ENCODE measurements around the gene ZNF213. TPM values are rescaled to one million over a fixed set of nuclear protein-coding genes. Genes with fewer than 3 reads are reported as not detected.
A peak's percentile ranks its signal among the peaks of the same experiment; 100 is the strongest.
"Not testable (repeated sequence)": the region's sequence is repeated elsewhere in the genome, so short reads cannot be mapped to it uniquely, and the experiment has no call there.

Gene ZNF213
- total RNA-seq, 1 donor from 2014 or later: 10.6 TPM

DNA sequence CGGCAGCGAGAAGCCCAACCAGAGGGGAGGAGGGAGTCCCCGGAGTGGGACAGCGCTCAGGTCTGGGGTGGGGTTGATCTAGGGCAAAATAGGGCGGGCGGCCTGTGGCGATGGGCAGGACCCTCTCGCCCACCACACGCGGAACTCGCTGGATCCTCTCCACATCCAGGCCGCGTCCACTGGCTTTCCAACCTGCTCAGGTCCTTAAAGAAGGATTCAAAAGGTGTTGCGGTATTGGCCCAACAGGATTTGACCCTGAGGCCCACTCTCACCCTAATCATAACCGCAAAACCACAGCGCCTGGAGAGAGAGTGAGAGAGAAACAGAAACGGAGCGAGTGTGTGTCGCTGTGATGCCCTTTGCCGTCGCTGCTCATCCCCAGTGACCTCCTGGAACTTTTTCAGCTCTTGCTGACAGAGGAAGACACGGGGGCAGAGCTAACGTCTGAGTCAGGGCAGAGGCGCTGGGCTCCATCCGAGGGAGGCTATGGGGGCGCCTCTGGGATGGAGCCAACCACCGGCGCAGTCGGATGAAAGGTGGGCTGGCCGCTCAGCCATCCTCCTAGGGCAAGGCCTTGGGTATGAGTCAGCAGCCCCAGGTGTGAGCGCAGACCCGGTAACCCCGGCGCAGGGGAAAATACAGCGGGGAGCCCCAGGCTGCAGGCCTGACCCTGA lies 36.5 kb downstream of the ZNF213 start:
- Mint-ChIP-seq H3K4me1 (peaks cover 34% of the 10 kb centered on the region), H3K9me3 (peaks cover 3% of the 10 kb centered on the region), H3K36me3 (ENCODE audit: low read depth) (peaks cover 6% of the 10 kb centered on the region), H3K4me3 (peak overlapping the region; percentile 80), H3K27me3 (peaks cover 65% of the 10 kb centered on the region), H3K27ac (peak overlapping the region; percentile 83)
- DNase-seq: peak; percentile 79
- intact Hi-C loops (cut with micrococcal nuclease): loop anchor here (1.0 kb wide), 2 partner anchors 12 to 21 kb away; no protein-coding TSS in a partner anchor

DNA sequence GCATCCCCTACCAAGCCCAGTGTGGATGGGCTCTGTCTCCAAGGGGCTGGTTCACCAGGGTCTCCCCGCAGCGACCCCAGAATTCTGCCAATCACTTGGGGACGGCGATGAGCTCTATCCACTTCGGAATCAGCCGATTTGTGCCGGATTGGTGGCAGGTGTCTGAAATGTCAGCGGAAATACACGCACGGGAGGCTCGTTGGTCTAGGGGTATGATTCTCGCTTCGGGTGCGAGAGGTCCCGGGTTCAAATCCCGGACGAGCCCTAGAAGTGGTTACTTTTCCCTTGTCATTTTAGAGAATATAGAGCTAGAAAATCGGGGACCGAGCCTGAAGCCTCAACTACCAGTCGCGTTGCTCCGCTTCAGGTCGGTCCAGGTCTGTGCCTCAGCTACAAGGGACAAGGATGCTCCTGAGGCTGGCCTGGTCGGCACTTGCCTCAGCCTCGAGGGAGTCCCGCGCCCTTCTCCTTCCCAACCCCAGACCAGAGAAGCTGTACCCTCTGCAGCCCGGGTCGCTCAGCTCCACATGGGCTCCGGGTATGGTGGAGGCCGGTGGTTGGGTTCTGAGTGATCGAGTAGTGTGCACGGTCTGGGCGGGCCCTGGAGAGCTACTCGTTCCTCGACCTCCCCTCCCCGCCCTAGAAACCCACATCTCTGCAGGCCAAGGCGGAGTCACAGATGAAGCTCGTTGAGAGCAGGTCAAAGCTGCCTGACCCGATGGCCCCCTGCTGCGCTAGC lies 37.2 kb downstream of the ZNF213 start:
- peak overlapping the region; percentile 83 for H3K27ac Mint-ChIP-seq
- H3K4me3 Mint-ChIP-seq: peak overlapping the region; percentile 80
- H3K9me3 Mint-ChIP-seq: peaks cover 3% of the 10 kb centered on the region
- peaks cover 34% of the 10 kb centered on the region for H3K4me1 Mint-ChIP-seq
- H3K27me3 Mint-ChIP-seq: peaks cover 67% of the 10 kb centered on the region
- intact Hi-C loops (cut with micrococcal nuclease): loop anchor here (1.0 kb wide), 2 partner anchors 11 to 22 kb away; no protein-coding TSS in a partner anchor
- peak; percentile 76 for DNase-seq
- peaks cover 6% of the 10 kb centered on the region for H3K36me3 Mint-ChIP-seq (ENCODE audit: low read depth)

DNA sequence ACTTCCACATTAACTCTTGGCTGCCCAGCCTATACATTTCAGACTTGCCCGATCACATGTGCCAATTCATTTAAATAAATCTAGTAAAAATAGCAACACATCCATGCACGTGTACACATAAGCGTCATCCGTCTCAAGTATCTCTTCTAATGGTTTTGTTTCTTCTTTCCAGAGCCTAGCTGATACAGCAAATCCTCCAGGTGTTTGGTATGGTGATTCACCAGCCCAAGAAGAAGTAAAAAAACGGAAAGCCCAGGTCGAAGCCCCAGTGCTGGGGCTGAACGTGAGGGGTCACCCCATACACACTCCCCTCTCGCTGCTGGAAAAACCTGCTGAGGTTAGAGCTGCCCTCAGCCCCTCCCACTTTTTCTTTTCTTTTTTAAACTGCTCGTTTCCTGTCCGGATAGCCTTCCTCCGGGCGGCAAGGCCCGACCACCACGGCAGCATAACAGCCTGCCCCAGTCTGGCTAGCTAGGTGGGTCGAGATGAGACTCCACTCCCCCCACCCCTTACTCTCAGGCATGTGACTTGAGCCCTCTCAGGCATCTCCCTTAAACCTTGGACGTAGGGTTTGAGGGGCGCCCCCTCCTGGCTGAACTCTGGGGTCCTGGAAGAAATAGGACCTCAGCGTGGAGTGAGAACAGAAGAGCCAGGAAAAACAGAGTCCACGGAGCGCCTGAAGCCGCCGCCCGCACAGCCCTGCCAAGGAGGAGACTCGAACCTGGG lies 39.2 kb downstream of the ZNF213 start:
- H3K36me3 Mint-ChIP-seq (ENCODE audit: low read depth): peaks cover 6% of the 10 kb centered on the region
- peaks cover 3% of the 10 kb centered on the region for H3K9me3 Mint-ChIP-seq
- peaks cover 72% of the 10 kb centered on the region for H3K27me3 Mint-ChIP-seq
- DNase-seq: peak; percentile 67
- peak overlapping the region; percentile 76 for H3K4me3 Mint-ChIP-seq
- peaks cover 34% of the 10 kb centered on the region for H3K4me1 Mint-ChIP-seq
- H3K27ac Mint-ChIP-seq: peak overlapping the region; percentile 11
- intact Hi-C loops (cut with micrococcal nuclease): no loop called here

DNA sequence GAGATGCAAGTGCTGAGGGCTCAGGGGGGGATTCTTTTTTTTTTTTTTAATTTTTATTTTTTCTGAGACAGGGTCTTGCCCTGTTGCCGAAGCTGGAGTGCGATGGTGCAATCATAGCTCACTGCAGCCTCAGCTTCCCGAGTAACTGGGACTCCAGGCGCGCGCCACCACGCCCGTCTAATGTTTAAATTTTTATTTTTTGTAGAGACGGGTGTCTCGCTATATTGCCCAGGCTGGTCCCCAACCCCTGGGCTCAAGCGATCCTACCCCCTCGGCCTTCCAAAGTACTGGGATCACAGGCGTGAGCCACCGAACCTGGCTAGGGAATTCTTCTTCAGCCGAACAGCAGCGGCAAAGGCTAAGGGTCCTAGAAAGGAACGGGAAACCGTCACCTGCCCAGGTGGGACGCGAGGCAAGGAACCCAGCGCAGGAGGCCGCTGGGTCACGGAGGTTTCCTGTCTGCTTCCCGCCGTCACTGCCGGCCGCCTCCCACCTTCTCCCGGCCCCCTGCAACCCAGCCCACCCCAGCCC lies 39.9 kb downstream of the ZNF213 start:
- intact Hi-C loops (cut with micrococcal nuclease): no loop called here
- Mint-ChIP-seq H3K4me3 (no peak overlapping the region), H3K36me3 (ENCODE audit: low read depth) (peaks cover 6% of the 10 kb centered on the region), H3K27ac (no peak overlapping the region), H3K9me3 (peaks cover 3% of the 10 kb centered on the region), H3K27me3 (peaks cover 72% of the 10 kb centered on the region), H3K4me1 (peaks cover 34% of the 10 kb centered on the region)
- DNase-seq: no peak

- intact Hi-C loops (cut with micrococcal nuclease): no loop called here
- peaks cover 3% of the 10 kb centered on the region for H3K9me3 Mint-ChIP-seq
- DNase-seq: peak; percentile 69
- H3K4me1 Mint-ChIP-seq: peaks cover 33% of the 10 kb centered on the region
- no peak overlapping the region for H3K4me3 Mint-ChIP-seq
- no peak overlapping the region for H3K27ac Mint-ChIP-seq
- H3K27me3 Mint-ChIP-seq: peaks cover 73% of the 10 kb centered on the region
- peaks cover 6% of the 10 kb centered on the region for H3K36me3 Mint-ChIP-seq (ENCODE audit: low read depth)
These were observed 40.6 kb downstream of the ZNF213 start for GRCh38 chr16:3175157-3176093.

- peaks cover 12% of the 10 kb centered on the region for H3K9me3 Mint-ChIP-seq
- H3K27me3 Mint-ChIP-seq: peaks cover 81% of the 10 kb centered on the region
- DNase-seq: peak; percentile 55
- H3K4me3 Mint-ChIP-seq: no peak overlapping the region
- H3K27ac Mint-ChIP-seq: no peak overlapping the region
- H3K4me1 Mint-ChIP-seq: peaks cover 17% of the 10 kb centered on the region
- peaks cover 12% of the 10 kb centered on the region for H3K36me3 Mint-ChIP-seq (ENCODE audit: low read depth)
- intact Hi-C loops (cut with micrococcal nuclease): no loop called here
These were observed 44.8 kb downstream of the ZNF213 start for GRCh38 chr16:3179651-3180050.

DNA sequence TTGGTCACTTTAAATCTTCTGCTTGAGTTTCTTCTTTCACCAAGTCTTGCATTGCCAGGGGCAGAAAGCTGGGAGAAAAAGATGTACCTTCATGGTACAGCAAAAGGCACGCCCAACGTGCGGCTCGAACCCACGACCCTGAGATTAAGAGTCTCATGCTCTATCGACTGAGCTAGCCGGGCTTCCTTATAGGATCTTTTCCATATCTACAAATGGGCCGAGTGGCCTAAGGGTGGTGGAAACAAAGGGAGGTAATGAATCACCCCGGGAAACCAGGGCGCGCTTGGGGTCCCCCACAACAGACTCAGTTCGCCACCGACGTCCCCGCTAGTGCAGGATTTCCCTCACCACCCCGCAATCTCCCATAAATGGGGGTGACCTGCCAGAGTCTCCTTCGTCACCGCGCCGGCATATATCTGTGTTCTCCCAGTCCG lies 45.6 kb downstream of the ZNF213 start:
- DNase-seq: peak; percentile 55
- no peak overlapping the region for H3K27ac Mint-ChIP-seq
- H3K9me3 Mint-ChIP-seq: peaks cover 12% of the 10 kb centered on the region
- H3K36me3 Mint-ChIP-seq (ENCODE audit: low read depth): peaks cover 12% of the 10 kb centered on the region
- H3K27me3 Mint-ChIP-seq: peaks cover 77% of the 10 kb centered on the region
- intact Hi-C loops (cut with micrococcal nuclease): no loop called here
- peaks cover 17% of the 10 kb centered on the region for H3K4me1 Mint-ChIP-seq
- no peak overlapping the region for H3K4me3 Mint-ChIP-seq

GRCh38 chr16:3182293-3182607 lies 47.4 kb downstream of the ZNF213 start:
- Mint-ChIP-seq H3K4me1 (peaks cover 15% of the 10 kb centered on the region), H3K27ac (peak overlapping the region; percentile 88), H3K9me3 (peaks cover 13% of the 10 kb centered on the region), H3K4me3 (peak overlapping the region; percentile 79), H3K27me3 (peaks cover 65% of the 10 kb centered on the region)
- intact Hi-C loops (cut with micrococcal nuclease); H3K36me3 Mint-ChIP-seq (ENCODE audit: low read depth): not testable (repeated sequence)
- peak; percentile 57 for DNase-seq

- intact Hi-C loops (cut with micrococcal nuclease): loop anchor here (1.0 kb wide), 1 partner anchor 12 kb away; no protein-coding TSS in a partner anchor
- H3K27me3 Mint-ChIP-seq: peaks cover 65% of the 10 kb centered on the region
- peaks cover 11% of the 10 kb centered on the region for H3K36me3 Mint-ChIP-seq (ENCODE audit: low read depth)
- peak overlapping the region; percentile 88 for H3K27ac Mint-ChIP-seq
- DNase-seq: peak; percentile 81
- H3K9me3 Mint-ChIP-seq: peaks cover 19% of the 10 kb centered on the region
- peaks cover 17% of the 10 kb centered on the region for H3K4me1 Mint-ChIP-seq
- H3K4me3 Mint-ChIP-seq: peak overlapping the region; percentile 79
These were observed 48.0 kb downstream of the ZNF213 start for GRCh38 chr16:3182608-3183444.

GRCh38 chr16:3183445-3184139 lies 48.8 kb downstream of the ZNF213 start:
- H3K36me3 Mint-ChIP-seq (ENCODE audit: low read depth): peaks cover 12% of the 10 kb centered on the region
- H3K4me1 Mint-ChIP-seq: peaks cover 22% of the 10 kb centered on the region
- intact Hi-C loops (cut with micrococcal nuclease): loop anchor here (1.0 kb wide), 1 partner anchor 12 kb away; no protein-coding TSS in a partner anchor
- H3K9me3 Mint-ChIP-seq: peaks cover 19% of the 10 kb centered on the region
- H3K4me3 Mint-ChIP-seq: peak overlapping the region; percentile 79
- DNase-seq: peak; percentile 62
- H3K27me3 Mint-ChIP-seq: peaks cover 68% of the 10 kb centered on the region
- H3K27ac Mint-ChIP-seq: peak overlapping the region; percentile 91

- Mint-ChIP-seq H3K27me3 (peaks cover 65% of the 10 kb centered on the region), H3K36me3 (ENCODE audit: low read depth) (peaks cover 12% of the 10 kb centered on the region), H3K9me3 (peaks cover 28% of the 10 kb centered on the region), H3K27ac (no peak overlapping the region), H3K4me1 (peaks cover 41% of the 10 kb centered on the region), H3K4me3 (peak overlapping the region; percentile 7)
- intact Hi-C loops (cut with micrococcal nuclease): loop anchor here (1.0 kb wide), 1 partner anchor 35 kb away; no protein-coding TSS in a partner anchor
- DNase-seq: no peak
These were observed 52.3 kb downstream of the ZNF213 start for GRCh38 chr16:3186946-3187690.
